Stimulated activated CD8-positive, alpha-beta memory T cell treated with anti-CD3 and anti-CD28 coated beads, Interleukin-4, amount 100 ng/mL, for 48 hours (primary cell): ENCODE measurements around the gene JAK3.

Experiments
- DNase-seq: peaks from one replicate; pipeline ENCODE4 v3.0.0-alpha.2; 2020

Gene JAK3

GRCh38 chr19:17775245-17775927 lies 72.4 kb downstream of the JAK3 start:
- peak; percentile 75 for DNase-seq
